GM18868 (cell line): ENCODE results near the gene SDC1.
"Not testable (repeated sequence)": the region's sequence is repeated elsewhere in the genome, so short reads cannot be mapped to it uniquely, and the experiment has no call there.

Experiments used
- ATAC-seq: cut with Tn5 transposase; IDR thresholded peaks from one replicate; pipeline ENCODE4 v1.9.1; 2021; ENCODE audit warnings: mild to moderate bottlenecking, moderate library complexity; ENCODE audit not compliant: unreplicated experiment

Gene SDC1

GRCh38 chr2:20199633-20200270 is 25.2 kb downstream of the SDC1 start:
- ATAC-seq, result no peak

- no peak for ATAC-seq
These were observed 25.9 kb downstream of the SDC1 start for GRCh38 chr2:20198796-20199632.

GRCh38 chr2:20198001-20198400 is 26.9 kb downstream of the SDC1 start:
- no peak for ATAC-seq

- ATAC-seq, result no peak
These were observed 27.7 kb downstream of the SDC1 start for GRCh38 chr2:20197192-20197591.

GRCh38 chr2:20196657-20197161 is 28.2 kb downstream of the SDC1 start:
- ATAC-seq, result no peak

- no peak for ATAC-seq
These were observed 28.8 kb downstream of the SDC1 start for GRCh38 chr2:20196053-20196656.

GRCh38 chr2:20195431-20196033 is 29.4 kb downstream of the SDC1 start:
- no peak for ATAC-seq

- not testable (repeated sequence) for ATAC-seq
These were observed 29.9 kb downstream of the SDC1 start for GRCh38 chr2:20195016-20195411.

GRCh38 chr2:20194097-20195015 is 30.6 kb downstream of the SDC1 start:
- ATAC-seq, result no peak

GRCh38 chr2:20193185-20193584 is 31.7 kb downstream of the SDC1 start:
- no peak for ATAC-seq

GRCh38 chr2:20192781-20193180 is 32.1 kb downstream of the SDC1 start:
- no peak for ATAC-seq

- ATAC-seq, result no peak
These were observed 33.0 kb downstream of the SDC1 start for GRCh38 chr2:20191714-20192569.

- no peak for ATAC-seq
These were observed 33.8 kb downstream of the SDC1 start for GRCh38 chr2:20190876-20191713.

- no peak for ATAC-seq
These were observed 34.8 kb downstream of the SDC1 start for GRCh38 chr2:20190170-20190569.

GRCh38 chr2:20189299-20189931 is 35.5 kb downstream of the SDC1 start:
- no peak for ATAC-seq

- ATAC-seq, result no peak
These were observed 36.1 kb downstream of the SDC1 start for GRCh38 chr2:20188851-20189250.

GRCh38 chr2:20188201-20188600 is 36.7 kb downstream of the SDC1 start:
- ATAC-seq, result no peak

- peak; percentile 34 for ATAC-seq
These were observed 37.6 kb downstream of the SDC1 start for GRCh38 chr2:20187331-20187730.
